ENCODE data around the gene RBM33.

RBM33 gene

DNA sequence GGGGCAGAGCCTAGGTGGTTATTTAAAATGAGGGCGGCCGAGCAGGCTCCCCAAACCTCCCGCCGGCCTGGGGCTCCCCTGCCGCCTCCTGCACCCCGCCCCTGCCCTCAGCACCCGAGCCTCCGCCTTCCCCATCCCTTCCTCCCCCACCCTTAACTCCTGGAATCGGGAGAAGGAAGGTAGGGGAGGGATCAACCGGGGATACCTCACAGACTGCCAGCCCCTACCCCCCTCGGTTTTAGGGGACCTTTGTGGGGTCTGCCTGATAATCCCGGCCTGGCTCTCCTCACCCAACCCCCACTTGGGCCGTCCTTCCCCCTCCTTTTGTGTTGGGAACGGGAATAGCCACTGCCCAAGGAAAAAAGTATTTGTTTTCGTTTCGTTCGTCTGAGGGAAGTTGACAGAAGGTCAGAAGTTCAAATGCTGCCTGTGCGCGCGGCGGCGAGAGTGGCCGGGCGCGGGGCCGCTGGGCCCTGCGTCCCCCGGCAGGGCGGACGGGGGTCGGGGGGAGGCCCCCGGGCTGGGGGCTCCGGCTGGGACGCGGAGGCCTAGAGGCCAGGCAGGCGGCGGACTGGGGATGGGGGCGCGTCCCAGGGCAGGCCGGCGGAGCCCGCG, 165.0 kb downstream of the RBM33 start:
- DNase-seq (ENCODE audit: low read depth, low spot score) = no peak
- Histone ChIP-seq H3K4me1 (ENCODE audit: insufficient read depth, insufficient read length) (peaks cover 8% of the 10 kb centered on the region), H3K27me3 (ENCODE audit: insufficient read depth, insufficient read length) (peaks cover 83% of the 10 kb centered on the region), H3K9ac (ENCODE audit: insufficient read length, low read depth) (peak overlapping the region; percentile 39), H3K4me3 (ENCODE audit: insufficient read length, low read depth) (peak overlapping the region; percentile 17), H3K9me3 (ENCODE audit: insufficient read depth, low read length) (peaks cover 10% of the 10 kb centered on the region; the same call in 1 of the 2 replicates), H3K36me3 (ENCODE audit: insufficient read depth, insufficient read length, low read length) (no peaks in the 10 kb centered on the region)
- no peak for TF ChIP-seq YY1 (IDR thresholded peaks at IDR 0.05; ENCODE audit: insufficient read depth, insufficient read length)
- no peak for TF ChIP-seq ZNF274 (IDR thresholded peaks at IDR 0.05; ENCODE audit: low read depth, low read length)
- TF ChIP-seq SUZ12 (IDR thresholded peaks at IDR 0.05; ENCODE audit: extremely low read depth, insufficient read depth, insufficient read length) = no peak

DNA sequence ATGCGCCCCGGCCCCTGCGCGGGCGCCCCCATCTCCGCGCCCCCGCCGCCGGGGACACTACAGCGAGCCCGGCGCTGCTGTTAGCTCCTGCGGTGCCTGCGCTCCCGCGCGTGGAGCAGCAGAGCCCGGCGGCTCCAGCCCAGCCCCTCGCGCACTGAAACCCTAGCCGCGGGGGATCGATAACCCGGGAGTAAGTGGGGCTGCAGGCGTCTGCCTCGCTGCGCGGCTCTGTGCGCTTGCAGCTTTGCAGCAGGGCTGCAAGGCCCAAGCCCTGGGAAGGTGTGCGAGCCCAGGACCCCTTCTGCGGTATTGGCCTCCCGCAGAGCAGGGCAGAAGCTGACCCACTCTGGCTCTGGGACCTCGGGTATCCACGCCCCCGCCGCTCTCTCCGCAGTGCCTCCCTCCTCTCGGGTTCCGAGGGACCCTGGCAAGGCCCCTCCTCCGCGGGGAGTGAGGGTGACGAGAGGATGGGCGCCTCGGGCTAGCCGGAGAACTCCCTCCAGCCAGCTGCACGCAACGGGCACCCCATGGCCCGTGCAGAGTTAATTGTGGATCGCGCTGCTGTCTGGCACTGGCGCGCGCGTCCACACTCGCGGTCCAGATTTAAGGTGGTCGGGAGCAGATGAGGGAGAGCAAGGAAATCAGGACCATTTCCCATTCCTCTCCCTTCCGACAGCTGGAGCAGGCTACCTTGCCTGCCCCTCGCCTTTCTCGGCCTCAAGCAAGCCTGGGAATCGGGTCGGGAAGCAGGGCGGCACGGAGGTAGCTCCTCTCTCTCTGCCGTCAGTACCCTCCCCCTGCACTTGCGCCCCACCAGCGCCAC, 165.7 kb downstream of the RBM33 start:
- Histone ChIP-seq H3K4me1 (ENCODE audit: insufficient read depth, insufficient read length) (peaks cover 8% of the 10 kb centered on the region), H3K9ac (ENCODE audit: insufficient read length, low read depth) (no peak overlapping the region), H3K36me3 (ENCODE audit: insufficient read depth, insufficient read length, low read length) (no peaks in the 10 kb centered on the region), H3K27me3 (ENCODE audit: insufficient read depth, insufficient read length) (peaks cover 83% of the 10 kb centered on the region), H3K9me3 (ENCODE audit: insufficient read depth, low read length) (peaks cover 10% of the 10 kb centered on the region; the same call in 1 of the 2 replicates), H3K4me3 (ENCODE audit: insufficient read length, low read depth) (peak overlapping the region; percentile 17)
- TF ChIP-seq ZNF274 (IDR thresholded peaks at IDR 0.05; ENCODE audit: low read depth, low read length) = no peak
- TF ChIP-seq SUZ12 (IDR thresholded peaks at IDR 0.05; ENCODE audit: extremely low read depth, insufficient read depth, insufficient read length) = no peak
- TF ChIP-seq YY1 (IDR thresholded peaks at IDR 0.05; ENCODE audit: insufficient read depth, insufficient read length) = no peak
- no peak for DNase-seq (ENCODE audit: low read depth, low spot score)

DNA sequence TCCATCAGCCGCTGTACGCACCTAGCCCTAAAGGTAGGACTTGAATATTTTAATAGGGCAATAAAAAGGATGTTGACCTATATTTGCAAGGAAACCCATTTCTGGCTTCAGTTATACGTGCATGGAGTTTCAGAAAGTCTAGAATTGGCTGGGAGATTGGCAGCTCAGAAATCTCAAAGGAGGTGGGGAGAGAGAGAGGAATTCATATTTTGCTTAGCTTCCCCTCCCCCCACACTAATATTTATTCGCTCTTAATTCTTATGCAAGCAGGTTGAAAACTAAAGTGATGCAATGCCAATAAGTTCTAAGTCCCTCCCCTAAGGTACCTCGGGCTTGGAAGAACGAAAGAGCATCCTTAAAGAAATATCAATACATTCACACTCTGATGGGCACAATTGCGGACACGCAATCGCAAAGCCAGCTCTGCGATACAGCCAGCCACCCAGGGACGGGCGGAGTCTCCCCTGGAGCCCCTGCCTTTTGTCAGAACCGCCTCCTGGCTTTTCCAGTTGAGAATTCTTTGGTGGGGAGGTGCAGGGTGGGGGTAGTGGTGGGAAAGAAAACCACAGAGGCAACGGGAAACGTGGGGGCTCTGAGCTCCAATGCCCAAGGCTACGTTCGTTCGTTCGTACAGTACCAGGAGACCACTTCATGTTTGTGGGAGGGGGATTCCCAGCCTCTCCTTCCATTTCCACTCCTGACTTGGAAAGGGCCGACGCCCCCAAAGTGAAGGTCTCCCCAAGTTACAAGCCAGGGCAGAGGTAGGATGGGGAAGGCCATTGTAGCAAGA, 166.5 kb downstream of the RBM33 start:
- peaks cover 8% of the 10 kb centered on the region for H3K4me1 ChIP-seq (ENCODE audit: insufficient read depth, insufficient read length)
- TF ChIP-seq YY1 (IDR thresholded peaks at IDR 0.05; ENCODE audit: insufficient read depth, insufficient read length) = no peak
- TF ChIP-seq ZNF274 (IDR thresholded peaks at IDR 0.05; ENCODE audit: low read depth, low read length) = no peak
- TF ChIP-seq SUZ12 (IDR thresholded peaks at IDR 0.05; ENCODE audit: extremely low read depth, insufficient read depth, insufficient read length) = no peak
- H3K9ac ChIP-seq (ENCODE audit: insufficient read length, low read depth) = no peak overlapping the region
- peaks cover 79% of the 10 kb centered on the region for H3K27me3 ChIP-seq (ENCODE audit: insufficient read depth, insufficient read length)
- H3K36me3 ChIP-seq (ENCODE audit: insufficient read depth, insufficient read length, low read length) = no peaks in the 10 kb centered on the region
- DNase-seq (ENCODE audit: low read depth, low spot score) = no peak
- H3K9me3 ChIP-seq (ENCODE audit: insufficient read depth, low read length) = peaks cover 6% of the 10 kb centered on the region; the same call in 1 of the 2 replicates
- peak overlapping the region; percentile 17 for H3K4me3 ChIP-seq (ENCODE audit: insufficient read length, low read depth)

DNA sequence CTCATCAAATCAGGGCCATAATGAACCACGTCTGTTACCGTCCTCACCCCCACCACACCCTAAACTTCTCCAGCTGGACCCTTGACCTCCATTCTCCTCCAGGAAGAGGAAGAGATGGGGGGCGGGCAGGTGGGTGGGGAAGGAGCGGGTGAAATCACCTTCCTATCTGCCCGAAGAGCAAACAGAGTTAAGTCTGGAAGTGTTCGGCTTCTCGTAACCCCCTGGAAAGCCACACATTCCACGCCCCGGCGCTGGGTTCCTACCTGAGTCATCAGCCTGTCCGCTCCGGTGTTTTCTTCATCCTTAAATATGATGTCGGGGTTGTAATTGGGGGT, 167.1 kb downstream of the RBM33 start:
- TF ChIP-seq YY1 (IDR thresholded peaks at IDR 0.05; ENCODE audit: insufficient read depth, insufficient read length) = no peak
- no peak for TF ChIP-seq SUZ12 (IDR thresholded peaks at IDR 0.05; ENCODE audit: extremely low read depth, insufficient read depth, insufficient read length)
- TF ChIP-seq ZNF274 (IDR thresholded peaks at IDR 0.05; ENCODE audit: low read depth, low read length) = no peak

DNA sequence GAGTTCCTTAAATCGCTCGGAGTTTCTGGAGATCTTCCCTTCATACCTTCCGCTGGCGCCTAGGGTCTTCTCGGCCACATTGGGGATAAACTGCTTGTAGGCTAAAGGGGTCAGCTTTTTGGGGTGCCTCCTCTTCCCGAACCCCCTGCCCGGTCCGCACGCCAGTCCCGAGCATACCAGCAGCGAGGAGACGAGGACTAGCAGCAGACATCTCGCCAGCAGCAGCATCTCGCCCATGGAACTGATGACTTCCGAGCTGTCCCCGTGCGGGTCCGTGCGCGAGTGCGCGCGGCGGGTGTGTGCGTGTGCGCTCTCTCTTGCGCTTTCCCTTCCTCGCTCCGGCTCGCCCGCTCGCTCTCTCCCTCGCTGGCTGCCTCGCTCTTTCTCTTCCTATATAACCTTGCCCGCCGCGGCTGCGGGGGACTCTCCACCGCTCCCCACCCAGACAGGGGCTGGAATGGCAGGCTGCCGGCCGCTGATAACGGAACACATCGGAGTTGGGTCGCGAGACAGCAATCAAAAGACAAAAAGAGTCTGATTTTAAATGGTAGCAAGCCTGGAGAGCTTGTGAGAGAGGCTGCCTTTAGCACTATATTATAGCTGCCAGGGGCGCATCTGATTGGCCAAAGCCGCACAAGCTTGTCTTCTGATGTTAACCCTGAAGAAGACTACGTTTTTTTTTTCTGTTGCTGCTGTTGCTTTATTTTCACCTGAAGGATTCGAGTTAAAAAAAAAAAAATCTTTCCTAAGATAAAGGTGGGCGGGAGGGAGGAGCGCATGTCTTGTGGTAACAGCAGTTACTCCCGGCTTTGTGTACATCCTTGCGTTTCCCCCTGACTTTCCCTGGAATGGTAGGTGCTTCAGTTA, 167.7 kb downstream of the RBM33 start, which contains the start of gene SHH:
SHH (minus strand) TSS at position 569 of the 867 bp plus-strand sequence; CDS start at position 228, 341 bp downstream.
- peak within 1 kb of the TSS; percentile 34 for H3K4me3 ChIP-seq (ENCODE audit: insufficient read length, low read depth)

More for the DNA sequence above, 167.1 kb downstream of the RBM33 start:
- H3K9ac ChIP-seq (ENCODE audit: insufficient read length, low read depth) = peak overlapping the region; percentile 17
- H3K27me3 ChIP-seq (ENCODE audit: insufficient read depth, insufficient read length) = peaks cover 77% of the 10 kb centered on the region
- peak overlapping the region; percentile 34 for H3K4me3 ChIP-seq (ENCODE audit: insufficient read length, low read depth)
- H3K36me3 ChIP-seq (ENCODE audit: insufficient read depth, insufficient read length, low read length) = no peaks in the 10 kb centered on the region
- H3K9me3 ChIP-seq (ENCODE audit: insufficient read depth, low read length) = 0 out of 2 replicates have a peak, but pooled peaks cover under 1% of the 10 kb centered on the region
- peaks cover 8% of the 10 kb centered on the region for H3K4me1 ChIP-seq (ENCODE audit: insufficient read depth, insufficient read length)
- DNase-seq (ENCODE audit: low read depth, low spot score) = no peak

DNA sequence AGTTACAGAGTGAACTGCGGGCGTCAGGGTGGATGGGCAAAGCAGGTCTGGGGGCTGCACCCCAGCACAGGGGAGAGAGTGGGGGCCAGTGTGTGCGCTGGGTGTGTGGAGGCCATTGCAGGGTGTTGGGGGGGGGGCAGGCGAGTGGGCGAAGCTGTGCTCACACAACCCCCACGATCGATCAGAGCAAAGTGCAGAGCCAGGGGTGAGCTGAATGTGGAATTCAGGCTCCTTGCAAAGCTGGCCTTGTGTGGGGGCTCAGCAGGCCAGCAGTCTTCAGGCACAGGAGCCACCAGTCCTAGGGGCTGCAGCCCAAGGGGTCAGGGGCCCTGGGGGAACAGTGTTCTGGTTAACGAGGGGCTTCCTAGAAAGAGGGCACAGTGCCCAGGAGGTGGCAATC, 168.7 kb downstream of the RBM33 start:
- H3K4me1 ChIP-seq (ENCODE audit: insufficient read depth, insufficient read length) = no peaks in the 10 kb centered on the region
- TF ChIP-seq YY1 (IDR thresholded peaks at IDR 0.05; ENCODE audit: insufficient read depth, insufficient read length) = no peak
- TF ChIP-seq ZNF274 (IDR thresholded peaks at IDR 0.05; ENCODE audit: low read depth, low read length) = no peak
- no peak for TF ChIP-seq SUZ12 (IDR thresholded peaks at IDR 0.05; ENCODE audit: extremely low read depth, insufficient read depth, insufficient read length)
- H3K4me3 ChIP-seq (ENCODE audit: insufficient read length, low read depth) = no peak overlapping the region
- peaks cover 11% of the 10 kb centered on the region; the same call in 1 of the 2 replicates for H3K9me3 ChIP-seq (ENCODE audit: insufficient read depth, low read length)
- H3K9ac ChIP-seq (ENCODE audit: insufficient read length, low read depth) = no peak overlapping the region
- DNase-seq (ENCODE audit: low read depth, low spot score) = no peak
- peaks cover 71% of the 10 kb centered on the region for H3K27me3 ChIP-seq (ENCODE audit: insufficient read depth, insufficient read length)
- no peaks in the 10 kb centered on the region for H3K36me3 ChIP-seq (ENCODE audit: insufficient read depth, insufficient read length, low read length)

More for the DNA sequence above, 167.7 kb downstream of the RBM33 start, which contains the start of gene SHH:
- TF ChIP-seq YY1 (IDR thresholded peaks at IDR 0.05; ENCODE audit: insufficient read depth, insufficient read length) (no peak), SUZ12 (IDR thresholded peaks at IDR 0.05; ENCODE audit: extremely low read depth, insufficient read depth, insufficient read length) (peak; percentile 89)
- H3K9ac ChIP-seq (ENCODE audit: insufficient read length, low read depth) = peak within 1 kb of the TSS; percentile 17
- no peaks in the 10 kb centered on the region for H3K36me3 ChIP-seq (ENCODE audit: insufficient read depth, insufficient read length, low read length)
- H3K27me3 ChIP-seq (ENCODE audit: insufficient read depth, insufficient read length) = peaks cover 79% of the 10 kb centered on the region
- peaks cover 2% of the 10 kb centered on the region; the same call in 1 of the 2 replicates for H3K9me3 ChIP-seq (ENCODE audit: insufficient read depth, low read length)
- peaks cover 3% of the 10 kb centered on the region for H3K4me1 ChIP-seq (ENCODE audit: insufficient read depth, insufficient read length)
- DNase-seq (ENCODE audit: low read depth, low spot score) = no peak

Measured in NT2/D1 (cell line).